ENCODE data around the gene CHST11. TPM values are rescaled to one million over a fixed set of nuclear protein-coding genes. Genes with fewer than 3 reads are reported as not detected.

CHST11 gene
- total and polyA plus RNA-seq, 9 of the 15 experiments (the other 6 are each of a cell fraction or from before 2014, with no cell fraction given) = 2.3 to 38.7 (median 15.0) TPM

DNA sequence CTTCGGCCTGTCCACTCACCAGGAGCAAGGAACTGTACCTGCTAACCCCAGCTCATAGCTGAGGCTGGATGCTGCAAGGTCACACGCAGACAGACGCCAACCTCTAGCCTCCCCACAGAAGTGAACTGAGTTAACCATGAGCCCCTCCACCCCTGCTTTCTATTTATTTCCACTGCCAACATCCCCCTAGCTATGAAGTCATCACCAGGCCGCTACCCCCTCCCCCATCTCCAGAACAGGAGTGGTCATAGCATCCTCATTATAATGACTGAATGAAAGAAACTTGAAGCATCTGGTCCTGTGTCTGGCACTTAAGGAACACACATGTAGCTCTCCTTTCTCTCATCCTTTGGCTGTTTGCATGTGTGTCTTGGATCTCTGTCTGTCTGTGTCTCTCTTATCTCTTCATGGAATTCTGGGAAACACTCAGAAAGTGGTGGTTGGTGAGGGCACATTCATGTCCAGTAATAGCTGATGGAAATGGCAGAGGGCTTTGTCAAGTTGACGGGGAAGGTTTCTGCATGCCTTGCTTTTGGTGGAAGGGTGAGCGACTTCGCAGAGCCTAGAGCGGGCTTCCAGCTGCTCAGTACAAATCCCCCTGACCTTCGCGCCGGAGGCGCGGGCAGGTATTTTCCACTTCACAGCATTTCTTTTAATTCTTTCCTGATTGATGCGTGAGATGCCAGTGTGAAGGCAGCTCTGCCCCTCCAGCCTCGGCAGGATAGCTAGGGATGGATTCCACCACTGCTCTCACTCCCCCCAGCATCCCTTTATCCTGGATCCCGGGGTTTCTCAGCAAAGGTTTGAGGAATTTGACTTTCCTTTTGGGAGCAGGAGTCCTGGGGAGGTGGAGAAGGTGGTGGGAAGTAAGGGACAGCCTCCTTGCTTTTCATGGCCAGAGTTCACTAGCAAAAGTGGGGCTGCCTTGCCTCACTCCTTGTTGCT lies 198.2 kb downstream of the CHST11 start:
- Histone ChIP-seq H2AFZ (ENCODE audit: low read depth, low read length) (no peak overlapping the region), H3K4me2 (ENCODE audit: insufficient read depth, low read length) (no peak overlapping the region), H3K9ac (ENCODE audit: insufficient read depth in 1 of 2, low read depth in 2 of 2, low read length in 2 of 2) (peak overlapping the region in 1 of 2 experiments; percentile 18; a peak in 1 of 4 replicates), H3K9me3 (replicated peaks; ENCODE audit: control insufficient read depth, insufficient read depth, low read depth, low read length) (no peaks in the 10 kb centered on the region), H3K79me2 (ENCODE audit: control insufficient read depth, insufficient read depth, low read length) (peaks cover 13% of the 10 kb centered on the region; the same call in 2 of the 3 replicates), H3K9me1 (ENCODE audit: control insufficient read depth, insufficient read depth, low read length) (no peaks in the 10 kb centered on the region), H4K20me1 (replicated peaks; ENCODE audit: control insufficient read depth, insufficient read depth, low read length) (peaks cover 22% of the 10 kb centered on the region), H3K36me3 (ENCODE audit: control insufficient read depth, insufficient read depth, low read length) (peaks cover 5% of the 10 kb centered on the region; the same call in 1 of the 3 replicates), H3K27ac (ENCODE audit: extremely low read depth, low read depth, low read length) (no peak overlapping the region), H3K4me3 (no peak overlapping the region), H3K4me1 (replicated peaks in 1 of 2; ENCODE audit: control insufficient read depth in 2 of 2, insufficient read depth in 2 of 2, low read length in 2 of 2) (no peaks in the 10 kb centered on the region; a peak in 2 of 5 replicates), H3K27me3 (ENCODE audit: control insufficient read depth in 2 of 2, insufficient read depth in 2 of 2, low read length in 2 of 2) (no peaks in the 10 kb centered on the region)
- DNase-seq (ENCODE audit: extremely low read depth in 1 of 4, low spot score in 3 of 4) (no peak), ATAC-seq (no peak), FAIRE-seq (no peak)
- no TSS peak for BruUV-seq (replicated peaks)
- in situ Hi-C loops (cut with MboI) (no loop called here), intact Hi-C loops (cut with micrococcal nuclease) (no loop called here)
- POLR2A ChIA-PET = interaction anchor here (0.7 to 1.4 kb wide), 4 partner anchors 8 to 24 kb away, joined by 3 to 4 read pairs (median 4); no protein-coding TSS in a partner anchor
- WGBS (ENCODE audit: insufficient coverage, low coverage, missing lambda C conversion rate) = 86% methylated on average over 15 of the region's 16 CpGs
- CTCF ChIA-PET (ENCODE audit: low intra/inter-chr PET ratio) = interaction anchor here (0.6 kb wide), 1 partner anchor 724 kb away, joined by 3 read pairs; no protein-coding TSS in a partner anchor
- TF ChIP-seq SMC3 (conservative IDR thresholded peaks at IDR 0.05; ENCODE audit: insufficient read depth, low read depth, low read length) (no peak), ETS2 (tag; IDR thresholded peaks at IDR 0.05; ENCODE audit: borderline replicate concordance, poor library complexity, severe bottlenecking) (no peak), SP1 (CRISPR knock-in tag; IDR thresholded peaks at IDR 0.05) (no peak), SREBF1 (IDR thresholded peaks at IDR 0.05; ENCODE audit: borderline replicate concordance, low read depth, low read length) (no peak), PPARD (CRISPR knock-in tag; IDR thresholded peaks at IDR 0.05) (no peak), CEBPG (CRISPR knock-in tag; IDR thresholded peaks at IDR 0.05) (no peak), CEBPG (tag; conservative IDR thresholded peaks at IDR 0.05 in 1 of 2, IDR thresholded peaks at IDR 0.05 in 1 of 2) (no peak), ZFX (CRISPR knock-in tag; IDR thresholded peaks at IDR 0.05) (no peak), TRIM28 (IDR thresholded peaks at IDR 0.05) (no peak), NEUROD1 (IDR thresholded peaks at IDR 0.05; ENCODE audit: borderline replicate concordance, low read depth, low read length, partially characterized antibody) (no peak)
- TF ChIP-seq, protein P1, sequence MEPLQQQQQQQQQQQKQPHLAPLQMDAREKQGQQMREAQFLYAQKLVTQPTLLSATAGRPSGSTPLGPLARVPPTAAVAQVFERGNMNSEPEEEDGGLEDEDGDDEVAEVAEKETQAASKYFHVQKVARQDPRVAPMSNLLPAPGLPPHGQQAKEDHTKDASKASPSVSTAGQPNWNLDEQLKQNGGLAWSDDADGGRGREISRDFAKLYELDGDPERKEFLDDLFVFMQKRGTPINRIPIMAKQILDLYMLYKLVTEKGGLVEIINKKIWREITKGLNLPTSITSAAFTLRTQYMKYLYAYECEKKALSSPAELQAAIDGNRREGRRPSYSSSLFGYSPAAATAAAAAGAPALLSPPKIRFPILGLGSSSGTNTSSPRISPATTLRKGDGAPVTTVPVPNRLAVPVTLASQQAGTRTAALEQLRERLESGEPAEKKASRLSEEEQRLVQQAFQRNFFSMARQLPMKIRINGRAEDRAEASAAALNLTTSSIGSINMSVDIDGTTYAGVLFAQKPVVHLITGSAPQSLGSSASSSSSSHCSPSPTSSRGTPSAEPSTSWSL (CRISPR knock-in tag; IDR thresholded peaks at IDR 0.05; ENCODE audit: borderline replicate concordance) = no peak
- TF ChIP-seq, protein P2, sequence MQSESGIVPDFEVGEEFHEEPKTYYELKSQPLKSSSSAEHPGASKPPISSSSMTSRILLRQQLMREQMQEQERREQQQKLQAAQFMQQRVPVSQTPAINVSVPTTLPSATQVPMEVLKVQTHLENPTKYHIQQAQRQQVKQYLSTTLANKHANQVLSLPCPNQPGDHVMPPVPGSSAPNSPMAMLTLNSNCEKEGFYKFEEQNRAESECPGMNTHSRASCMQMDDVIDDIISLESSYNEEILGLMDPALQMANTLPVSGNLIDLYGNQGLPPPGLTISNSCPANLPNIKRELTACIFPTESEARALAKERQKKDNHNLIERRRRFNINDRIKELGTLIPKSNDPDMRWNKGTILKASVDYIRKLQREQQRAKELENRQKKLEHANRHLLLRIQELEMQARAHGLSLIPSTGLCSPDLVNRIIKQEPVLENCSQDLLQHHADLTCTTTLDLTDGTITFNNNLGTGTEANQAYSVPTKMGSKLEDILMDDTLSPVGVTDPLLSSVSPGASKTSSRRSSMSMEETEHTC (IDR thresholded peaks at IDR 0.05) = no peak
